Hepatocyte (in vitro differentiated cells): ENCODE measurements around the gene FXR1. TPM values are rescaled to one million over a fixed set of nuclear protein-coding genes. Genes with fewer than 3 reads are reported as not detected.
"Not testable (repeated sequence)": the region's sequence is repeated elsewhere in the genome, so short reads cannot be mapped to it uniquely, and the experiment has no call there.

ENCODE experiments used
- DNase-seq: peaks from one replicate; pipeline ENCODE4 v3.0.0-alpha.2; 2016; ENCODE audit warnings: low spot score
- H2AFZ ChIP-seq: fragments of 200-600 bp; sonication (generic); 2 replicates; pipeline ENCODE4 v1.6.0; 2016; ENCODE audit warnings: antibody characterized with exemption, mild to moderate bottlenecking
- H3K27ac ChIP-seq: fragments of 200-600 bp; sonication (generic); 2 replicates; pipeline ENCODE4 v1.5.1; 2016; ENCODE audit warnings: mild to moderate bottlenecking
- H3K27me3 ChIP-seq: fragments of 200-600 bp; sonication (generic); 2 replicates; pipeline ENCODE4 v1.6.1; 2016
- H3K36me3 ChIP-seq: fragments of 200-600 bp; sonication (generic); replicated peaks from 2 replicates; pipeline ENCODE4 v1.5.1; 2016; ENCODE audit warnings: low read depth; ENCODE audit not compliant: insufficient read depth
- H3K4me1 ChIP-seq: fragments of 200-600 bp; sonication (generic); 2 replicates; pipeline ENCODE4 v1.5.1; 2016; ENCODE audit warnings: mild to moderate bottlenecking, moderate library complexity; ENCODE audit not compliant: insufficient read depth
- H3K4me2 ChIP-seq: fragments of 200-600 bp; sonication (generic); 2 replicates; pipeline ENCODE4 v1.6.0; 2016
- H3K4me3 ChIP-seq: fragments of 200-600 bp; sonication (generic); 2 replicates; pipeline ENCODE4 v1.5.1; 2016; ENCODE audit warnings: mild to moderate bottlenecking
- H3K79me2 ChIP-seq: fragments of 200-600 bp; sonication (generic); 2 replicates; pipeline ENCODE4 v1.6.0; 2017; ENCODE audit warnings: mild to moderate bottlenecking
- H3K9me2 ChIP-seq: fragments of 200-600 bp; sonication (generic); replicated peaks from 2 replicates; pipeline ENCODE4 v1.6.0; 2017; ENCODE audit warnings: mild to moderate bottlenecking; ENCODE audit not compliant: insufficient read depth
- H3K9me3 ChIP-seq: fragments of 200-600 bp; sonication (generic); 2 replicates; pipeline ENCODE4 v1.5.1; 2016; ENCODE audit warnings: low read depth, mild to moderate bottlenecking
- H4K20me1 ChIP-seq: fragments of 200-600 bp; sonication (generic); 2 replicates; pipeline ENCODE4 v1.6.0; 2016; ENCODE audit warnings: mild to moderate bottlenecking; ENCODE audit not compliant: insufficient read depth, poor library complexity, severe bottlenecking
- EZH2 ChIP-seq: fragments of 200-600 bp; sonication (generic); IDR thresholded peaks from 2 replicates; pipeline ENCODE4 v1.6.1; 2016; ENCODE audit warnings: antibody characterized with exemption, mild to moderate bottlenecking, borderline replicate concordance
- EZH2phosphoT487 ChIP-seq: fragments of 200-600 bp; sonication (generic); IDR thresholded peaks from one replicate; pipeline ENCODE4 v1.6.1; 2018; ENCODE audit warnings: antibody characterized with exemption, mild to moderate bottlenecking, low read depth, moderate library complexity; ENCODE audit not compliant: unreplicated experiment, severe bottlenecking
- WGBS: methylation state at CpG from one replicate; pipeline ENCODE4 v1.1.6; 2016; ENCODE audit warnings: low lambda C conversion rate; ENCODE audit errors: missing lambda C conversion rate; 5-methylcytosine and 5-hydroxymethylcytosine counted together
- polyA plus RNA-seq: library from polyadenylated mRNA; unstranded; fragments of >200 nt; fragmentation: Nextera tagmentation; extraction: Ambion mirVana; gene quantifications from 2 replicates; pipeline ENCODE4 v1.2.1, GENCODE V29; 2016
- total RNA-seq: library from RNA; depleted of rRNA; stranded (reverse); fragments of >200 nt; gene quantifications from 2 replicates; pipeline ENCODE4 v1.2.3, GENCODE V29; 2014
- TF ChIP-seq, protein P1 (sequence below): fragments of 200-600 bp; sonication (generic); IDR thresholded peaks from 2 replicates; pipeline ENCODE4 v1.5.1; 2016; ENCODE audit warnings: antibody characterized with exemption, mild to moderate bottlenecking; ENCODE audit not compliant: poor library complexity

The FXR1 gene
- total RNA-seq (105 and 116 TPM in 2 replicates), polyA plus RNA-seq (48.4 and 49.8 TPM in 2 replicates)

DNA sequence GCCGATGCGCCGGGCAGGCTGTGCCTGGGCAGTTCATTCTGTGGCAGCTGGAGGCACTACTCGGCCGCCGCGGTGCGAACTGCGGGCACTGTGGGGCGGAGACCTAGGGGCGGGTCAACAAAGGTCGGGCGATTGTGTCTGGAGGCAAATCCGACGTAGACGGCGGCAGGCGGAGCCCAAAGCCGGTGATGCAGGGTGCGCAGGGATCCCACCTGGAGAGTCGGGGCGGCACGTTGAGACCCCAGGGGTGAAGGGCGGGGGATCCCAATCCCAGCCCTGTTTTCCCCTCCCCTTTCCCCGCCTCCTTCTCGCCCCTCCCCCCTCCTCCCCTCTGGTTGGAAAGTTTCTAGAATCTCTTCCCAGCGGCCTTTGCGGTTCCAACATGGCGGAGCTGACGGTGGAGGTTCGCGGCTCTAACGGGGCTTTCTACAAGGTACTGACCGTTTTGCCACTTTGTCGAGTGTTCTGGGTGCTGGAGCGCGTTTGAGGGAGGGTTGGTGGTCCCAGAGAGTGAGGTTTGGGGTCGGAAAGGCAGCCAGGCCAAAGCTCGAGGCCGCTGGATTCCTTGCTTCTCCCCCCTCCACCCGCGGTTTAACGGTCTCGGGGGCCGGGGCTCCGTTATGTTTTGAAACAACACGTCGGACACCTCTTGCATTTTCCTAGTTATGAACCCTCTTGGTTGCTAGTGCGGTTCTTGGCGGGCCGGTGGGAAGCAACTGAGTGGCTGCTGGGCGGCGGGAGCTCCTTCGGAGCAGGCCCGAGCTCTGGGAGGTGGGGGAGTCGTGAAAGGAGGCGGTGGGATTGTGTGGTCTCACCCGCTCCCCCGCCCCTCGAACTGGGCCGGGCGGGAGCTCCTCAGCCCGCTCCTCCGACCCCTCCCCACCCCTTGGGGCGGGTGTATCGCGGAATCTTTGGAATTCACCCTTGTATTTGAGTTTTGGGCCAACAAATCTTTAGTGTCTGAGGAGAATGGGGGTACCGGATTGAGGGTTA is at the start of gene FXR1:
Gene FXR1 (plus strand): TSS at position 367 of the 993 bp plus-strand sequence. CDS start 16 bp downstream, at position 383.
- Histone ChIP-seq H3K9me2 (no peaks in the 10 kb centered on the region), H3K4me2 (peak within 1 kb of the TSS; percentile 86), H3K4me3 (peak within 1 kb of the TSS; percentile 96), H3K9me3 (no peaks in the 10 kb centered on the region), H3K27me3 (no peaks in the 10 kb centered on the region), H4K20me1 (peaks cover 45% of the 10 kb centered on the region), H3K27ac (peak within 1 kb of the TSS; percentile 91), H3K4me1 (peaks cover 12% of the 10 kb centered on the region), H3K79me2 (peaks cover 49% of the 10 kb centered on the region), H2AFZ (peak within 1 kb of the TSS; percentile 76), H3K36me3 (no peaks in the 10 kb centered on the region)
- peak; percentile 94 for DNase-seq
- TF ChIP-seq EZH2phosphoT487, result no peak
- TF ChIP-seq EZH2, result no peak
- TF ChIP-seq, protein P1, sequence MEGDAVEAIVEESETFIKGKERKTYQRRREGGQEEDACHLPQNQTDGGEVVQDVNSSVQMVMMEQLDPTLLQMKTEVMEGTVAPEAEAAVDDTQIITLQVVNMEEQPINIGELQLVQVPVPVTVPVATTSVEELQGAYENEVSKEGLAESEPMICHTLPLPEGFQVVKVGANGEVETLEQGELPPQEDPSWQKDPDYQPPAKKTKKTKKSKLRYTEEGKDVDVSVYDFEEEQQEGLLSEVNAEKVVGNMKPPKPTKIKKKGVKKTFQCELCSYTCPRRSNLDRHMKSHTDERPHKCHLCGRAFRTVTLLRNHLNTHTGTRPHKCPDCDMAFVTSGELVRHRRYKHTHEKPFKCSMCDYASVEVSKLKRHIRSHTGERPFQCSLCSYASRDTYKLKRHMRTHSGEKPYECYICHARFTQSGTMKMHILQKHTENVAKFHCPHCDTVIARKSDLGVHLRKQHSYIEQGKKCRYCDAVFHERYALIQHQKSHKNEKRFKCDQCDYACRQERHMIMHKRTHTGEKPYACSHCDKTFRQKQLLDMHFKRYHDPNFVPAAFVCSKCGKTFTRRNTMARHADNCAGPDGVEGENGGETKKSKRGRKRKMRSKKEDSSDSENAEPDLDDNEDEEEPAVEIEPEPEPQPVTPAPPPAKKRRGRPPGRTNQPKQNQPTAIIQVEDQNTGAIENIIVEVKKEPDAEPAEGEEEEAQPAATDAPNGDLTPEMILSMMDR, result peak; percentile 72
- WGBS, result under 1% methylated on average over 49 of the region's 68 CpGs

DNA sequence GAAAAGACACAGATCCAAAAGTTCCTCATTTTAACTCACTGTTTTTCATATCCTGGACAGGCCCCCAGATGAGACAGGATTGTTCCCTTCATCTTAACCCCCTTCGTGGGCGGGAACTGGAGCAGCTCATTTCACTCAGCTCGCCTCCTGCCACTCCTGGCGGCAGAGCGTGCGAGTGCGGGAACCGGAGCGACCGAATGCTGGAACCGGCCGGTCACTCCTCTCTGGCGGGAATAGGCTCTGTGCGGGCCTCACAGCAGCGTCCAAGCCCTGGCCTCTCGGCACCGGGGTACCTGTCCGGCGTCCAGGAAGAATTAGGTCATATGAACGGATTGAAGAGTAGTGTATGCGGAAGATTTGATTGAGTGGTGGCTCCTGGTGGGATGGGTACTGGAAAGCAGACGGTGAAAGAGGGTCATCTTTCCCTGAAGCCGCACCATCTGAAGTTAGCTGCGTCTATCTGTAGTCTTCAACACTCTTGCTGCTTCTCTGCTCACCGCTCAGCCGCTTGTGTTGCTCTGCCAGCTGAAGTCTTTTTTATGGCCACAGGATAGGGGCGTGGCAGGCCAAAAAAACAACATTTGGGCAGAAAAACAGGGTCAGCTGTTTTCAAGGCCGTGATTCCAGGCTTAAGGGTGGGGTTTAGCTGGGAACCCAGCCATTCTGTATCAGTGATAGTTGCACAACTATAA is 42.3 kb upstream of the FXR1 start:
- no peak overlapping the region for H3K4me3 ChIP-seq
- H3K9me3 ChIP-seq, result no peaks in the 10 kb centered on the region
- peak; percentile 33 for DNase-seq
- H3K79me2 ChIP-seq, result no peaks in the 10 kb centered on the region
- WGBS, result 29% methylated on average over 28 of the region's 28 CpGs
- peak overlapping the region; percentile 60 for H2AFZ ChIP-seq
- no peaks in the 10 kb centered on the region for H3K4me1 ChIP-seq
- H3K27me3 ChIP-seq, result no peaks in the 10 kb centered on the region
- H3K36me3 ChIP-seq, result no peaks in the 10 kb centered on the region
- peak overlapping the region; percentile 76 for H3K4me2 ChIP-seq
- H3K9me2 ChIP-seq, result no peaks in the 10 kb centered on the region
- TF ChIP-seq EZH2phosphoT487, result no peak
- TF ChIP-seq, protein P1, result no peak
- no peak for TF ChIP-seq EZH2
- H4K20me1 ChIP-seq, result no peaks in the 10 kb centered on the region
- H3K27ac ChIP-seq, result no peak overlapping the region

DNA sequence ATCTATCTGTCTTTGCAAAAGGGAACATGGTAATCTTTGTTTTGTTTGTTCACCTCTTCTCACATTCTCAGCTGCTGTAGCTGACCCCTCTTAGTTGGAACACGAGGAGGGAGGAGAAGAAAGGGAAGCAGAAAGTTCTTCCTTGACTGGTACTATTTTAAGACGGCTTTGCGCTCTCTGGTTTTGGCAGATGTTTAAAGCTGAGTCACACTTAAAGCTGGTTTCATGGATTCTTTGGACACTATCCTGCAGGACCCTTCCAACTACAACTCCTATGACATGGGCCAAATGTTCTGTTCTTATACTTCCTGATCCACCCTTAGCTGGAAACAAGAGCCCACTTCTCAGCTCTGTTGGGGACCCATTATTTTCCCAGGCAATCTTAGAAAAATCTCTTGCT is 40.6 kb upstream of the FXR1 start:
- 70% methylated on average over 3 of the region's 3 CpGs for WGBS
- Histone ChIP-seq H3K36me3 (no peaks in the 10 kb centered on the region), H3K9me3 (no peaks in the 10 kb centered on the region), H3K4me3 (no peak overlapping the region), H3K4me1 (no peaks in the 10 kb centered on the region), H3K27me3 (no peaks in the 10 kb centered on the region), H3K4me2 (no peak overlapping the region), H4K20me1 (no peaks in the 10 kb centered on the region), H3K79me2 (no peaks in the 10 kb centered on the region), H3K9me2 (no peaks in the 10 kb centered on the region), H3K27ac (no peak overlapping the region), H2AFZ (no peak overlapping the region)
- DNase-seq, result no peak
- no peak for TF ChIP-seq EZH2phosphoT487
- TF ChIP-seq, protein P1, result no peak
- TF ChIP-seq EZH2, result no peak

DNA sequence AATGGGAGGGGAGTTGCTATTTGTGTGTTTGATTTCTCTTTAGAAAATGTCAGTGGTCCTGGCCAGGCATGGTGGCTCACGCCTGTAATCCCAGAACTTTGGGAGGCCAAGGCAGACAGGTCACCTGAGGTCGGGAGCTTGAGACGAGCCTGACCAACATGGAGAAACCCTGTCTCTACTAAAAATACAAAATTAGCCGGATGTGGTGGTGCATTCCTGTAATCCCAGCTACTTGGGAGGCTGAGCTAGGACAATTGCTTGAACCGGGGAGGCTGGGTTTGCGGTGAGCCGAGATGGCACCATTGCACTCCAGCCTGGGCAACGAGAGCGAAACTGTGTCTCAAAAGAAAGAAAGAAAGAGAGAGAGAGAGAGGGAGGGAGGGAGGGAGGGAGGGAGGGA is 40.0 kb upstream of the FXR1 start:
- H4K20me1 ChIP-seq, H3K27me3 ChIP-seq, H3K9me2 ChIP-seq, H3K4me1 ChIP-seq, H3K36me3 ChIP-seq, H2AFZ ChIP-seq, H3K9me3 ChIP-seq, DNase-seq, H3K27ac ChIP-seq, H3K79me2 ChIP-seq, H3K4me3 ChIP-seq, H3K4me2 ChIP-seq: not testable (repeated sequence)
- 82% methylated on average over 9 of the region's 9 CpGs for WGBS
